ENCODE results near the gene PRIM2.
"Not testable (repeated sequence)": the region's sequence is repeated elsewhere in the genome, so short reads cannot be mapped to it uniquely, and the experiment has no call there.

- not testable (repeated sequence) for TF ChIP-seq CTCF (IDR thresholded peaks at IDR 0.05; ENCODE audit: insufficient read depth, low read length); POLR2AphosphoS5 (IDR thresholded peaks at IDR 0.05; ENCODE audit: low read depth); REST (IDR thresholded peaks at IDR 0.05; ENCODE audit: insufficient replicate concordance, low read depth); GABPA (IDR thresholded peaks at IDR 0.05; ENCODE audit: low read depth)
Observed at GRCh38 chr6:57557855-57558254, 240.4 kb downstream of the PRIM2 start.
